ENCODE data around the gene SARDH.

GRCh38 chr9:133727876-133728441 is 10.2 kb downstream of the SARDH start:
- TF ChIP-seq CTCF (optimal IDR thresholded peaks at IDR 0.05 in 1 of 3, IDR thresholded peaks at IDR 0.05 in 1 of 3, conservative IDR thresholded peaks at IDR 0.05 in 1 of 3; ENCODE audit: extremely low read depth in 1 of 3, insufficient read depth in 2 of 3, low read length in 3 of 3) (no peak), EZH2 (IDR thresholded peaks at IDR 0.05; ENCODE audit: low read length) (no peak)

All from keratinocyte (primary cell).